H1 (cell line): ENCODE measurements around the gene RELN. TPM values are rescaled to one million over a fixed set of nuclear protein-coding genes. Genes with fewer than 3 reads are reported as not detected.
A peak's percentile ranks its signal among the peaks of the same experiment; 100 is the strongest.

Source experiments
- CTCF ChIA-PET: fragments of 300-600 bp; sonication (Branson Sonifier 250); formaldehyde crosslinking; loops from one replicate; lab custom pipeline; 2021; ENCODE audit not compliant: partially characterized antibody; lab: Charles Lee
- POLR2A ChIA-PET: fragments of 300-600 bp; sonication (Branson Sonifier 250); formaldehyde crosslinking; loops from one replicate; lab custom pipeline; 2021; ENCODE audit warnings: inconsistent platforms; ENCODE audit not compliant: partially characterized antibody; lab: Charles Lee
- DNase-seq, 2 experiments: peaks; one replicate each; pipeline versions ENCODE4 v3.0.0 to v3.0.0-alpha.2; 2010 to 2022; ENCODE audit warnings: low spot score in 2 of 2, low read depth in 1 of 2, mixed read lengths in 1 of 2
- FAIRE-seq: peaks from 2 replicates; lab custom pipeline; 2011; peaks lifted over from hg19 to GRCh38; lab: Jason Lieb, UNC
- H2AFZ ChIP-seq: 2 replicates; pipeline ENCODE4 v1.8.1; 2012; ENCODE audit warnings: low read length, inconsistent platforms
- H2AK5ac ChIP-seq: 2 replicates; pipeline ENCODE4 v1.6.1; 2013; ENCODE audit warnings: low read depth, low read length
- H2BK120ac ChIP-seq: replicated peaks from 2 replicates; pipeline ENCODE3; 2013; ENCODE audit warnings: low read depth, low read length, inconsistent platforms
- H2BK12ac ChIP-seq: 2 replicates; pipeline ENCODE4 v1.6.1; 2013; ENCODE audit warnings: low read depth, low read length
- H2BK15ac ChIP-seq: 2 replicates; pipeline ENCODE4 v1.6.1; 2013; ENCODE audit warnings: low read length
- H2BK20ac ChIP-seq: 2 replicates; pipeline ENCODE4 v1.6.1; 2013; ENCODE audit warnings: low read length
- H2BK5ac ChIP-seq: 2 replicates; pipeline ENCODE4 v1.6.1; 2013; ENCODE audit warnings: low read depth, low read length
- H3K14ac ChIP-seq: 2 replicates; pipeline ENCODE4 v1.6.1; 2013; ENCODE audit warnings: inconsistent platforms; ENCODE audit not compliant: insufficient read length
- H3K18ac ChIP-seq: 2 replicates; pipeline ENCODE4 v1.6.1; 2013; ENCODE audit warnings: low read length; ENCODE audit errors: extremely low read depth
- H3K23ac ChIP-seq: 2 replicates; pipeline ENCODE4 v1.6.1; 2013; ENCODE audit warnings: inconsistent platforms; ENCODE audit not compliant: insufficient read length
- H3K23me2 ChIP-seq: 2 replicates; pipeline ENCODE4 v1.6.1; 2013; ENCODE audit warnings: low read depth, low read length
- H3K27ac ChIP-seq: 2 replicates; pipeline ENCODE4 v1.6.1; 2011; ENCODE audit warnings: low read depth, low read length, inconsistent platforms
- H3K27me3 ChIP-seq, 4 experiments: replicated peaks in 1 of 4; 1 replicate in 1 of 4; 2 replicates in 3 of 4; pipeline versions ENCODE4 v1.6.1 to v1.8.1; 2011 to 2013; ENCODE audit warnings: low read length in 3 of 4, mild to moderate bottlenecking in 3 of 4, inconsistent platforms in 2 of 4, mixed read lengths in 2 of 4, moderate library complexity in 1 of 4; ENCODE audit not compliant: control insufficient read depth in 3 of 4, insufficient read depth in 3 of 4; ENCODE audit errors: extremely low read depth in 1 of 4
- H3K36me3 ChIP-seq, 4 experiments: 2 replicates each; pipeline versions ENCODE4 v1.6.1 to v1.8.1; 2011 to 2013; ENCODE audit warnings: mild to moderate bottlenecking in 4 of 4, low read length in 3 of 4, moderate library complexity in 2 of 4, control low read depth in 1 of 4, inconsistent platforms in 1 of 4; ENCODE audit not compliant: insufficient read depth in 4 of 4, control insufficient read depth in 2 of 4
- H3K4ac ChIP-seq: replicated peaks from 2 replicates; pipeline ENCODE3; 2013; ENCODE audit warnings: low read length, low read depth, mixed read lengths, inconsistent platforms; ENCODE audit not compliant: insufficient read length
- H3K4me1 ChIP-seq, 4 experiments: replicated peaks in 1 of 4; 1 replicate in 1 of 4; 2 replicates in 3 of 4; pipeline versions ENCODE4 v1.6.1 to v1.8.1; 2011 to 2013; ENCODE audit warnings: low read length in 3 of 4, inconsistent platforms in 2 of 4, mixed read lengths in 1 of 4; ENCODE audit not compliant: insufficient read depth in 4 of 4, control insufficient read depth in 3 of 4
- H3K4me2 ChIP-seq, 2 experiments: 2 replicates each; pipeline versions ENCODE4 v1.6.1 to v1.8.1; 2011 to 2013; ENCODE audit warnings: low read depth in 2 of 2, low read length in 2 of 2, control low read depth in 1 of 2, inconsistent platforms in 1 of 2, mild to moderate bottlenecking in 1 of 2; ENCODE audit not compliant: insufficient read depth in 1 of 2
- H3K4me3 ChIP-seq, 4 experiments: fragments of 200-600, 300-600 bp in 1 of 4; sonication (generic), shearing (Covaris generic), sonication (Bioruptor Twin) in 1 of 4; 2 replicates each; pipeline versions ENCODE4 v1.5.1 to v1.8.1; 2011 to 2016; ENCODE audit warnings: low read length in 4 of 4, low read depth in 3 of 4, control low read depth in 2 of 4, inconsistent platforms in 2 of 4, mild to moderate bottlenecking in 2 of 4, mixed read lengths in 1 of 4, moderate library complexity in 1 of 4; ENCODE audit not compliant: insufficient read depth in 2 of 4; ENCODE audit errors: extremely low read depth in 1 of 4
- H3K56ac ChIP-seq: replicated peaks from 2 replicates; pipeline ENCODE3; 2013; ENCODE audit warnings: low read depth, mild to moderate bottlenecking, mixed read lengths, low read length, inconsistent platforms; ENCODE audit not compliant: insufficient read length
- H3K79me1 ChIP-seq: 2 replicates; pipeline ENCODE4 v1.6.1; 2013; ENCODE audit warnings: low read depth, low read length, control low read depth
- H3K79me2 ChIP-seq, 2 experiments: 2 replicates each; pipeline versions ENCODE4 v1.6.1 to v1.8.1; 2012 to 2013; ENCODE audit warnings: low read length in 2 of 2, mild to moderate bottlenecking in 2 of 2, inconsistent platforms in 1 of 2; ENCODE audit not compliant: insufficient read depth in 2 of 2, control insufficient read depth in 1 of 2
- H3K9ac ChIP-seq, 4 experiments: replicated peaks in 1 of 4; 1 replicate in 1 of 4; 2 replicates in 3 of 4; pipeline versions ENCODE4 v1.6.1 to v1.8.1; 2011 to 2013; ENCODE audit warnings: low read depth in 3 of 4, low read length in 3 of 4, control low read depth in 2 of 4, mild to moderate bottlenecking in 2 of 4, moderate library complexity in 2 of 4, inconsistent platforms in 1 of 4; ENCODE audit errors: extremely low read depth in 1 of 4
- H3K9me3 ChIP-seq, 2 experiments: 2 replicates each; pipeline versions ENCODE4 v1.6.1 to v1.8.1; 2012 to 2013; ENCODE audit warnings: mild to moderate bottlenecking in 2 of 2, moderate library complexity in 2 of 2, control low read depth in 1 of 2, inconsistent platforms in 1 of 2, low read depth in 1 of 2, low read length in 1 of 2, mixed read lengths in 1 of 2; ENCODE audit not compliant: insufficient read depth in 2 of 2
- H4K20me1 ChIP-seq, 2 experiments: replicated peaks in 1 of 2; 2 replicates each; pipeline versions ENCODE3 to v1.8.1; 2011 to 2013; ENCODE audit warnings: inconsistent platforms in 2 of 2, low read length in 2 of 2, mild to moderate bottlenecking in 1 of 2; ENCODE audit not compliant: insufficient read depth in 2 of 2, control insufficient read depth in 1 of 2
- H4K5ac ChIP-seq: 2 replicates; pipeline ENCODE4 v1.6.1; 2013; ENCODE audit warnings: low read length, low read depth, mixed read lengths, inconsistent platforms; ENCODE audit not compliant: insufficient read length
- H4K8ac ChIP-seq: 2 replicates; pipeline ENCODE4 v1.8.0; 2013; ENCODE audit warnings: mild to moderate bottlenecking, moderate library complexity, low read length, inconsistent platforms; ENCODE audit not compliant: insufficient read depth; ENCODE audit errors: extremely low read depth
- H4K91ac ChIP-seq: replicated peaks from 2 replicates; pipeline ENCODE3; 2013; ENCODE audit warnings: low read length, mixed read lengths, inconsistent platforms; ENCODE audit not compliant: insufficient read length
- RAD21 ChIP-seq, 2 experiments: IDR thresholded peaks in 1 of 2; conservative IDR thresholded peaks in 1 of 2; 2 replicates each; pipeline ENCODE4 v1.6.1; 2011; ENCODE audit warnings: low read depth in 2 of 2, low read length in 2 of 2, improper control_type of control experiment in 1 of 2, inconsistent platforms in 1 of 2, mild to moderate bottlenecking in 1 of 2, moderate library complexity in 1 of 2
- SP4 ChIP-seq: IDR thresholded peaks from 2 replicates; pipeline ENCODE4 v1.6.1; 2012; ENCODE audit warnings: low read length, inconsistent platforms
- WGBS, 2 experiments: shearing (Covaris generic) in 1 of 2; methylation state at CpG; one replicate each; pipeline versions ENCODE4 v1.1.6 to v1.1.7; 2013 to 2015; ENCODE audit warnings: low lambda C conversion rate in 2 of 2, mixed read lengths in 2 of 2, inconsistent platforms in 1 of 2, low coverage in 1 of 2, missing lambda C conversion rate in 1 of 2; ENCODE audit not compliant: insufficient replicate concordance in 2 of 2, insufficient coverage in 1 of 2, insufficient read length in 1 of 2; ENCODE audit errors: extremely low coverage in 1 of 2, missing lambda C conversion rate in 1 of 2; 5-methylcytosine and 5-hydroxymethylcytosine counted together
- polyA plus RNA-seq, 7 experiments: library from polyadenylated mRNA; depleted of rRNA in 3 of 7; stranded (reverse) in 5 of 7; unstranded in 2 of 7; fragments of >200 nt in 5 of 7; fragments of 200-250 nt in 2 of 7; gene quantifications; 1 replicate in 5 of 7; 2 replicates in 1 of 7; 4 replicates in 1 of 7; pipeline versions ENCODE4 v1.2.1 to v1.2.3, GENCODE V29; 2011 to 2013; ENCODE audit warnings: missing spikeins in 2 of 7, mixed read lengths in 2 of 7
- total RNA-seq: library from RNA; stranded (reverse); fragmentation: NEBNext Ultra II Directional; extraction: Animal tissue kit (Norgen Biotek cat#: 25700); gene quantifications from 2 replicates; pipeline ENCODE4 v1.2.1, GENCODE V29; 2021
- TF ChIP-seq, protein P1 (sequence below), 3 experiments: IDR thresholded peaks; 1 replicate in 2 of 3; 2 replicates in 1 of 3; pipeline versions ENCODE4 v1.5.1 to v1.6.1; 2011; ENCODE audit warnings: low read length in 3 of 3, mild to moderate bottlenecking in 3 of 3, inconsistent platforms in 2 of 3, low read depth in 1 of 3, moderate library complexity in 1 of 3; ENCODE audit not compliant: insufficient read depth in 1 of 3; ENCODE audit errors: control extremely low read depth in 1 of 3

Gene RELN
- total and polyA plus RNA-seq, 2 of the 8 experiments (the other 6 are each of a cell fraction or from before 2014, with no cell fraction given) = 0.03 to 0.07 TPM

DNA sequence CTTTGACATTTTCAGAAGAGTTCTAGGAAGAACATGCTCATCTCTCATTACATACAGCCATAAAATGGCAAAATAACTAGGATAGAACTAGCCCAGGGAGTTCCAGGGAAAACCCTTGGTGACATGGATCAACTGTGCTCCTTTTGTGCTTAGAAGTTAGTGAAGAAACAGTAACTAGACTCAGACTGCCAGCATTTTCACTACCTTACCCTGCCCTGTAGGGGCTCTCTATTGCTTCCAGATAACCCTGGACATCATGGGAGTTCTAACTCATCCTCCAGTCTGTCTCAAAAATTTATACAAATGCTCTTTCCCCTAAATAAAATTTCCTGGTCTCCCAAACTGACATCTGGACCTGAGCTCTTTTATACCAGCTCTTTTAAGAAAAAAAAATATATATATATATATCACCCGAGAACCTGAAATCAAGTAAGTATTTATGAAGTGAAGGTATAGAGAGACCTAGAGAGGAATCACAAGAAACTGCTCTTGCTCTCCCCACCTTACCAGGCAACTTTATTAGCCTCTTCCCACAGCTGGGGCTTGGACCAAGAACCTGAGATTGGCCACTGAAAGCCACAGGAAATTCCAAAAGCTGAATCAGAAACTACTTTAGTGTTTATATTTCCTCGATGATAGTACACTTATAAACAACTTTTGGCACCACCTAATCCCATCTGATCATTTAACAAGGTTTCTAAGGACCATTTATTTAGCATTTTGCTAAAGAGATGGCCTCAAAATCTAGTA is 101.4 kb downstream of the RELN start:
- Histone ChIP-seq H3K23me2 (no peaks in the 10 kb centered on the region), H2AFZ (no peak overlapping the region), H3K9me3 (no peaks in the 10 kb centered on the region), H3K27ac (no peak overlapping the region), H3K4ac (no peak overlapping the region), H3K18ac (no peak overlapping the region), H3K4me2 (no peak overlapping the region), H4K8ac (no peak overlapping the region), H3K9ac (no peak overlapping the region), H2BK15ac (no peak overlapping the region), H3K79me2 (no peaks in the 10 kb centered on the region), H3K4me3 (no peak overlapping the region), H3K4me1 (no peaks in the 10 kb centered on the region), H3K56ac (no peak overlapping the region), H2BK120ac (no peak overlapping the region), H3K27me3 (no peaks in the 10 kb centered on the region), H3K14ac (no peak overlapping the region)
- TF ChIP-seq SP4 (no peak), RAD21 (IDR thresholded peaks at IDR 0.05 in 1 of 2, conservative IDR thresholded peaks at IDR 0.05 in 1 of 2; ENCODE audit: low read depth in 2 of 2, low read length in 2 of 2) (peak; percentile 20 to 40; a peak in 3 of 4 replicates)
- TF ChIP-seq, protein P1, sequence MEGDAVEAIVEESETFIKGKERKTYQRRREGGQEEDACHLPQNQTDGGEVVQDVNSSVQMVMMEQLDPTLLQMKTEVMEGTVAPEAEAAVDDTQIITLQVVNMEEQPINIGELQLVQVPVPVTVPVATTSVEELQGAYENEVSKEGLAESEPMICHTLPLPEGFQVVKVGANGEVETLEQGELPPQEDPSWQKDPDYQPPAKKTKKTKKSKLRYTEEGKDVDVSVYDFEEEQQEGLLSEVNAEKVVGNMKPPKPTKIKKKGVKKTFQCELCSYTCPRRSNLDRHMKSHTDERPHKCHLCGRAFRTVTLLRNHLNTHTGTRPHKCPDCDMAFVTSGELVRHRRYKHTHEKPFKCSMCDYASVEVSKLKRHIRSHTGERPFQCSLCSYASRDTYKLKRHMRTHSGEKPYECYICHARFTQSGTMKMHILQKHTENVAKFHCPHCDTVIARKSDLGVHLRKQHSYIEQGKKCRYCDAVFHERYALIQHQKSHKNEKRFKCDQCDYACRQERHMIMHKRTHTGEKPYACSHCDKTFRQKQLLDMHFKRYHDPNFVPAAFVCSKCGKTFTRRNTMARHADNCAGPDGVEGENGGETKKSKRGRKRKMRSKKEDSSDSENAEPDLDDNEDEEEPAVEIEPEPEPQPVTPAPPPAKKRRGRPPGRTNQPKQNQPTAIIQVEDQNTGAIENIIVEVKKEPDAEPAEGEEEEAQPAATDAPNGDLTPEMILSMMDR (IDR thresholded peaks at IDR 0.05; ENCODE audit: control extremely low read depth in 1 of 3, insufficient read depth in 1 of 3, low read depth in 1 of 3, low read length in 3 of 3) = peak in 1 of 3 experiments; percentile 46; a peak in 2 of 4 replicates
- TF ChIP-seq, all 59 proteins: peak for 2
- POLR2A ChIA-PET = no interaction called here
- Histone ChIP-seq H2BK5ac (no peak overlapping the region), H2BK12ac (no peak overlapping the region), H4K20me1 (no peaks in the 10 kb centered on the region), H2BK20ac (no peak overlapping the region), H3K36me3 (no peaks in the 10 kb centered on the region), H4K91ac (no peak overlapping the region), H2AK5ac (no peak overlapping the region), H3K23ac (no peak overlapping the region), H3K79me1 (no peaks in the 10 kb centered on the region), H4K5ac (no peak overlapping the region)
- DNase-seq = no peak
- no peak for FAIRE-seq
- WGBS, 2 experiments = 86% methylated on average over 2 of the region's 2 CpGs; no CpG with 5 or more reads in 1 of the 2 experiments
- CTCF ChIA-PET = interaction anchor here (0.8 to 2.0 kb wide), 4 partner anchors 9 to 73 kb away, joined by 3 to 15 read pairs (median 4); no protein-coding TSS in a partner anchor
